HFF-Myc (cell line): ENCODE data around the gene MAP4K3.

Source experiments
- DNase-seq: peaks from one replicate; pipeline ENCODE4 v3.0.0-alpha.2; 2011; ENCODE audit warnings: low read depth; ENCODE audit errors: extremely low read depth
- H3K4me3 ChIP-seq: replicated peaks from 2 replicates; pipeline ENCODE4 v1.5.1; 2011; ENCODE audit warnings: low read depth, mild to moderate bottlenecking, control low read depth, low read length
- CTCF ChIP-seq: IDR thresholded peaks from 2 replicates; pipeline ENCODE4 v1.5.1; 2012; ENCODE audit warnings: mild to moderate bottlenecking, low read depth, low read length, control low read depth; ENCODE audit errors: missing control alignments

MAP4K3 gene

GRCh38 chr2:39411181-39411944 is 25.7 kb downstream of the MAP4K3 start:
- DNase-seq = peak; percentile 42
- TF ChIP-seq CTCF = no peak
- peak overlapping the region; percentile 15; the same call in 1 of the 2 replicates for H3K4me3 ChIP-seq

- no peak for DNase-seq
- H3K4me3 ChIP-seq = no peak overlapping the region
- TF ChIP-seq CTCF = no peak
Measured at GRCh38 chr2:39409697-39410389, 27.2 kb downstream of the MAP4K3 start.

- TF ChIP-seq CTCF = no peak
- DNase-seq = no peak
Measured at GRCh38 chr2:39408351-39409136, 28.5 kb downstream of the MAP4K3 start.

GRCh38 chr2:39407516-39408296 is 29.4 kb downstream of the MAP4K3 start:
- H3K4me3 ChIP-seq = no peak overlapping the region
- DNase-seq = no peak
- no peak for TF ChIP-seq CTCF

More at GRCh38 chr2:39408351-39409136, 28.5 kb downstream of the MAP4K3 start:
- no peak overlapping the region for H3K4me3 ChIP-seq

- DNase-seq = no peak
Measured at GRCh38 chr2:39405364-39405763, 31.7 kb downstream of the MAP4K3 start.

More at GRCh38 chr2:39405364-39405763, 31.7 kb downstream of the MAP4K3 start:
- no peak for TF ChIP-seq CTCF
- H3K4me3 ChIP-seq = no peak overlapping the region
